Hepatocyte (in vitro differentiated cells): Measurements from ENCODE around the gene MAMDC2. TPM values are rescaled to one million over a fixed set of nuclear protein-coding genes. Genes with fewer than 3 reads are reported as not detected.

Experiments used
- DNase-seq: peaks from one replicate; pipeline ENCODE4 v3.0.0-alpha.2; 2016; ENCODE audit warnings: low spot score
- H2AFZ ChIP-seq: fragments of 200-600 bp; sonication (generic); 2 replicates; pipeline ENCODE4 v1.6.0; 2016; ENCODE audit warnings: antibody characterized with exemption, mild to moderate bottlenecking
- H3K27ac ChIP-seq: fragments of 200-600 bp; sonication (generic); 2 replicates; pipeline ENCODE4 v1.5.1; 2016; ENCODE audit warnings: mild to moderate bottlenecking
- H3K27me3 ChIP-seq: fragments of 200-600 bp; sonication (generic); 2 replicates; pipeline ENCODE4 v1.6.1; 2016
- H3K36me3 ChIP-seq: fragments of 200-600 bp; sonication (generic); replicated peaks from 2 replicates; pipeline ENCODE4 v1.5.1; 2016; ENCODE audit warnings: low read depth; ENCODE audit not compliant: insufficient read depth
- H3K4me1 ChIP-seq: fragments of 200-600 bp; sonication (generic); 2 replicates; pipeline ENCODE4 v1.5.1; 2016; ENCODE audit warnings: mild to moderate bottlenecking, moderate library complexity; ENCODE audit not compliant: insufficient read depth
- H3K4me2 ChIP-seq: fragments of 200-600 bp; sonication (generic); 2 replicates; pipeline ENCODE4 v1.6.0; 2016
- H3K4me3 ChIP-seq: fragments of 200-600 bp; sonication (generic); 2 replicates; pipeline ENCODE4 v1.5.1; 2016; ENCODE audit warnings: mild to moderate bottlenecking
- H3K79me2 ChIP-seq: fragments of 200-600 bp; sonication (generic); 2 replicates; pipeline ENCODE4 v1.6.0; 2017; ENCODE audit warnings: mild to moderate bottlenecking
- H3K9me2 ChIP-seq: fragments of 200-600 bp; sonication (generic); replicated peaks from 2 replicates; pipeline ENCODE4 v1.6.0; 2017; ENCODE audit warnings: mild to moderate bottlenecking; ENCODE audit not compliant: insufficient read depth
- H3K9me3 ChIP-seq: fragments of 200-600 bp; sonication (generic); 2 replicates; pipeline ENCODE4 v1.5.1; 2016; ENCODE audit warnings: low read depth, mild to moderate bottlenecking
- H4K20me1 ChIP-seq: fragments of 200-600 bp; sonication (generic); 2 replicates; pipeline ENCODE4 v1.6.0; 2016; ENCODE audit warnings: mild to moderate bottlenecking; ENCODE audit not compliant: insufficient read depth, poor library complexity, severe bottlenecking
- EZH2 ChIP-seq: fragments of 200-600 bp; sonication (generic); IDR thresholded peaks from 2 replicates; pipeline ENCODE4 v1.6.1; 2016; ENCODE audit warnings: antibody characterized with exemption, mild to moderate bottlenecking, borderline replicate concordance
- EZH2phosphoT487 ChIP-seq: fragments of 200-600 bp; sonication (generic); IDR thresholded peaks from one replicate; pipeline ENCODE4 v1.6.1; 2018; ENCODE audit warnings: antibody characterized with exemption, mild to moderate bottlenecking, low read depth, moderate library complexity; ENCODE audit not compliant: unreplicated experiment, severe bottlenecking
- WGBS: methylation state at CpG from one replicate; pipeline ENCODE4 v1.1.6; 2016; ENCODE audit warnings: low lambda C conversion rate; ENCODE audit errors: missing lambda C conversion rate; 5-methylcytosine and 5-hydroxymethylcytosine counted together
- polyA plus RNA-seq: library from polyadenylated mRNA; unstranded; fragments of >200 nt; fragmentation: Nextera tagmentation; extraction: Ambion mirVana; gene quantifications from 2 replicates; pipeline ENCODE4 v1.2.1, GENCODE V29; 2016
- total RNA-seq: library from RNA; depleted of rRNA; stranded (reverse); fragments of >200 nt; gene quantifications from 2 replicates; pipeline ENCODE4 v1.2.3, GENCODE V29; 2014
- TF ChIP-seq, protein P1 (sequence below): fragments of 200-600 bp; sonication (generic); IDR thresholded peaks from 2 replicates; pipeline ENCODE4 v1.5.1; 2016; ENCODE audit warnings: antibody characterized with exemption, mild to moderate bottlenecking; ENCODE audit not compliant: poor library complexity

MAMDC2 gene
- total and polyA plus RNA-seq, 2 experiments from 2014 or later, result 0.65 to 1.9 TPM

DNA sequence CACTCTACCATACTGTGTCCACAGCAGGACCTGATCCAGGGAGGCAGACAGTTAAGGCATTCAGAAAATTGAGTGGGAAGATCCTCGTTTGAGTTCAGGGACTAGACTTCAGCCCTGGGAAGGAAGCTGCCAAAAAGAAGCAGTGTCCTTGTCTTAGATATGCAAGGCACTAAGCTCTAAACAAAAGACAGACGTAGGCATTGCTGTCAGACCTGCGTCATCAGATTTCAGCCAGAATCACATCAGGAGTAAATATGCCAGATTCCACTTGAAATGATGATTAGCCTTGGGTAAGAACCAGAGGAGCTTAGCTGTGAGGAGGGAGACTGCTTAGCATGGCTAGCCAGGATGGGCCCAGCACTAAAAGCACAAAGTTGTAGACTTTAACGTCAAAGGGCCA lies 56.7 kb downstream of the MAMDC2 start:
- no peaks in the 10 kb centered on the region for H3K9me3 ChIP-seq
- H3K4me2 ChIP-seq, result no peak overlapping the region
- H3K79me2 ChIP-seq, result no peaks in the 10 kb centered on the region
- TF ChIP-seq EZH2 (no peak), EZH2phosphoT487 (no peak)
- TF ChIP-seq, protein P1, sequence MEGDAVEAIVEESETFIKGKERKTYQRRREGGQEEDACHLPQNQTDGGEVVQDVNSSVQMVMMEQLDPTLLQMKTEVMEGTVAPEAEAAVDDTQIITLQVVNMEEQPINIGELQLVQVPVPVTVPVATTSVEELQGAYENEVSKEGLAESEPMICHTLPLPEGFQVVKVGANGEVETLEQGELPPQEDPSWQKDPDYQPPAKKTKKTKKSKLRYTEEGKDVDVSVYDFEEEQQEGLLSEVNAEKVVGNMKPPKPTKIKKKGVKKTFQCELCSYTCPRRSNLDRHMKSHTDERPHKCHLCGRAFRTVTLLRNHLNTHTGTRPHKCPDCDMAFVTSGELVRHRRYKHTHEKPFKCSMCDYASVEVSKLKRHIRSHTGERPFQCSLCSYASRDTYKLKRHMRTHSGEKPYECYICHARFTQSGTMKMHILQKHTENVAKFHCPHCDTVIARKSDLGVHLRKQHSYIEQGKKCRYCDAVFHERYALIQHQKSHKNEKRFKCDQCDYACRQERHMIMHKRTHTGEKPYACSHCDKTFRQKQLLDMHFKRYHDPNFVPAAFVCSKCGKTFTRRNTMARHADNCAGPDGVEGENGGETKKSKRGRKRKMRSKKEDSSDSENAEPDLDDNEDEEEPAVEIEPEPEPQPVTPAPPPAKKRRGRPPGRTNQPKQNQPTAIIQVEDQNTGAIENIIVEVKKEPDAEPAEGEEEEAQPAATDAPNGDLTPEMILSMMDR, result no peak
- no peak overlapping the region for H3K27ac ChIP-seq
- no peak for DNase-seq
- no peaks in the 10 kb centered on the region for H3K36me3 ChIP-seq
- H4K20me1 ChIP-seq, result no peaks in the 10 kb centered on the region
- no peak overlapping the region for H2AFZ ChIP-seq
- WGBS, result 50% methylated on average over 4 of the region's 4 CpGs
- H3K9me2 ChIP-seq, result no peaks in the 10 kb centered on the region
- H3K4me1 ChIP-seq, result no peaks in the 10 kb centered on the region
- H3K27me3 ChIP-seq, result no peaks in the 10 kb centered on the region
- H3K4me3 ChIP-seq, result no peak overlapping the region

DNA sequence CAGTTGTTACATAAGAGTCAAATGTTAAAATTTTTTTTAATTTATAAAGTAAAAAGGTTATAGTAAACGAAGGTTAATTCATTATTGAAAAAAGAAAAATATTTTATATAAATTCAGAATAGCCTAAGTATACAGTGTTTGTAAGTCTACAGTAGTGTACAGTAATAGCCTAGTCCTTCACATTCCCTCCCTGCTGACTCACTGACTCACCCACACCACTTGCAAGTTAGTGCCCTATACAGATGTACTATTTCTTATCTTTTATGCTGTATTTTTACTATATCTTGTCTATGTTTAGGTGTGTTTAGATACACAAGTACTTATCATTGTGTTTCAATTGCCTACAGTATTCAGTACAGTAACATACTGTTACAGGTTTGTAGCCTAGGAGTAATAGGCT lies 57.6 kb downstream of the MAMDC2 start:
- H3K4me3 ChIP-seq, result no peak overlapping the region
- no peaks in the 10 kb centered on the region for H3K79me2 ChIP-seq
- no peaks in the 10 kb centered on the region for H3K36me3 ChIP-seq
- H3K4me1 ChIP-seq, result no peaks in the 10 kb centered on the region
- no peaks in the 10 kb centered on the region for H3K9me3 ChIP-seq
- no peak overlapping the region for H3K27ac ChIP-seq
- no peaks in the 10 kb centered on the region for H4K20me1 ChIP-seq
- no peak overlapping the region for H2AFZ ChIP-seq
- DNase-seq, result no peak
- H3K9me2 ChIP-seq, result no peaks in the 10 kb centered on the region
- WGBS, result 86% methylated on average over 1 of the region's 1 CpG
- no peaks in the 10 kb centered on the region for H3K27me3 ChIP-seq
- no peak for TF ChIP-seq EZH2phosphoT487
- no peak for TF ChIP-seq EZH2
- TF ChIP-seq, protein P1, result no peak
- H3K4me2 ChIP-seq, result no peak overlapping the region

DNA sequence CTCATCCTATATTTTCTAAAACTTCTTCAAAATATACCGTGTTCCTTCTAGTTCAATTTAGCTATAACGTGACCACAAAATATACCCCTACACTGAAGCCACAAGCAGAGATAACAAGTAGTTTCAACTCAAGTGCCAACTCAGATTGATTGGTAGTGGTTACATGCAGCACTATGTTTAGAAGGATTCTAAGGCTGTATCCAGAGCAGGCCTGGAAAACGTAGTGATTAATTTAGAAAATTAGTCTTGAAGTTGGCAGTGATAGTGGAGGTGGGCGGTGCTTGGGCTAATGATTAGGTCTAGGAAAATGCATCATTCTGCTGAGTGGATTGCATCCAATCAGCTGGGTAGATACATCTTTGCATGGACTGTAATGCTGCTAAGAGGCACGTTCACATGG lies 61.5 kb downstream of the MAMDC2 start:
- no peak overlapping the region for H3K4me3 ChIP-seq
- H3K36me3 ChIP-seq, result no peaks in the 10 kb centered on the region
- DNase-seq, result no peak
- no peaks in the 10 kb centered on the region for H3K9me2 ChIP-seq
- H3K9me3 ChIP-seq, result no peaks in the 10 kb centered on the region
- no peaks in the 10 kb centered on the region for H3K27me3 ChIP-seq
- H3K27ac ChIP-seq, result no peak overlapping the region
- TF ChIP-seq EZH2phosphoT487 (no peak), EZH2 (no peak)
- TF ChIP-seq, protein P1, result no peak
- no peak overlapping the region for H3K4me2 ChIP-seq
- H4K20me1 ChIP-seq, result no peaks in the 10 kb centered on the region
- WGBS, result 80% methylated on average over 5 of the region's 5 CpGs
- no peaks in the 10 kb centered on the region for H3K79me2 ChIP-seq
- no peak overlapping the region for H2AFZ ChIP-seq
- no peaks in the 10 kb centered on the region for H3K4me1 ChIP-seq

DNA sequence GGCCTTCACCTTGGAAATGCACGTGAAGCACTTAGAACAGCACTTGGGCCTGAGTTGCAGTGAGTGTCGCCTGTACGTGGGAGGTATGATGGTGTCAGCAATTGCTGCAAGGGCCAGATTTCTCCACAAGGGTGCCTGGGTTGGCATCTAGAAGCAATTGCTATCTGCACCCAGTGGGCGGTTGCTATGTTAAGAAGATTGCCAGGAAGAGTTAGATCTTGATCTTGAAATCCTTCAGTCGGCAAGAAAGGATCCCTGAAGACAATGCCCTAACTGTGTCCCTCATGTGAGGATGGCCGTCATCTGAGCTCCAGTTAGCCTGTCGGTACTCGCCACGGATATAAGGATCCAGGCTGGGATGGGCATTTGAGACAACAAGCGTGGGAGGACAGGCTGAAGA lies 62.9 kb downstream of the MAMDC2 start:
- TF ChIP-seq EZH2 (no peak), EZH2phosphoT487 (no peak)
- TF ChIP-seq, protein P1, result no peak
- no peak overlapping the region for H3K4me2 ChIP-seq
- H2AFZ ChIP-seq, result no peak overlapping the region

More for the DNA sequence above, 62.9 kb downstream of the MAMDC2 start:
- Histone ChIP-seq H3K27ac (no peak overlapping the region), H3K4me3 (no peak overlapping the region), H3K4me1 (no peaks in the 10 kb centered on the region), H3K27me3 (no peaks in the 10 kb centered on the region), H3K36me3 (no peaks in the 10 kb centered on the region), H3K79me2 (no peaks in the 10 kb centered on the region), H4K20me1 (no peaks in the 10 kb centered on the region), H3K9me3 (no peaks in the 10 kb centered on the region), H3K9me2 (no peaks in the 10 kb centered on the region)
- WGBS, result 94% methylated on average over 10 of the region's 10 CpGs
- DNase-seq, result no peak
